ENCODE measurements around the gene NKX1-1.

The NKX1-1 gene

DNA sequence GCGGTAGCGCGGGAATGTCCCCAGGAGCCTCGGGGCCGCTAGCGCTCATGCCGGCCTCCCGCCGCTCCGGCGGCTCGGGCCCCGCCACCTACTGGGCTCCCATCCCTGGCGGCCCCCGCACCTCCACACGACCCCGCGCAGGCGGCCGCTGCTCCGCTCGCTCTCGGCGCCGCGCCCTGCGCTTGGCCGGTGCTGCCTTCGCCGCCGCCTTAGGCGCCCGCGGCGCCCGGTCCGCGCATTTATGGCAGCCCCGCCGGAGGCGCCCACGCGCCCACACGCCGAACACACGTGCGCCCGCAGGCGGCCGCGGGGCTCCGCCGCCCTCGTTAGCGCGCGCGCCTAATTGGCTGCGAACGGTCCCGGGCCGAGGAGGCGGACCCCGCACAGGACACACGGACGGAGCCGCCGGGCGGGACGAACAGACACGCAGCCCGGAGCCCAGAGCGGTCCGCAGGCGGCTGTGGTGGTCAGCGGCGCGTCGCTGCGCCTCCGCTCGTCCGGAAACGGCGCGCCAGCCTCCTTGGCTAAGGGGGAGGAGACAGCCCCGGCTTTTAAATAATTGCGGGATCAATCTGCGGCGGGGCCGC is at the start of gene NKX1-1:
TSS of gene NKX1-1 (minus strand) at position 49 of the 587 bp plus-strand sequence. CDS start at position 49, 0 bp downstream.
- H3K4me3 ChIP-seq (ENCODE audit: low read depth, low read length) = no peak within 1 kb of the TSS
- DNase-seq (ENCODE audit: low read depth) = no peak
- TF ChIP-seq, protein P1, sequence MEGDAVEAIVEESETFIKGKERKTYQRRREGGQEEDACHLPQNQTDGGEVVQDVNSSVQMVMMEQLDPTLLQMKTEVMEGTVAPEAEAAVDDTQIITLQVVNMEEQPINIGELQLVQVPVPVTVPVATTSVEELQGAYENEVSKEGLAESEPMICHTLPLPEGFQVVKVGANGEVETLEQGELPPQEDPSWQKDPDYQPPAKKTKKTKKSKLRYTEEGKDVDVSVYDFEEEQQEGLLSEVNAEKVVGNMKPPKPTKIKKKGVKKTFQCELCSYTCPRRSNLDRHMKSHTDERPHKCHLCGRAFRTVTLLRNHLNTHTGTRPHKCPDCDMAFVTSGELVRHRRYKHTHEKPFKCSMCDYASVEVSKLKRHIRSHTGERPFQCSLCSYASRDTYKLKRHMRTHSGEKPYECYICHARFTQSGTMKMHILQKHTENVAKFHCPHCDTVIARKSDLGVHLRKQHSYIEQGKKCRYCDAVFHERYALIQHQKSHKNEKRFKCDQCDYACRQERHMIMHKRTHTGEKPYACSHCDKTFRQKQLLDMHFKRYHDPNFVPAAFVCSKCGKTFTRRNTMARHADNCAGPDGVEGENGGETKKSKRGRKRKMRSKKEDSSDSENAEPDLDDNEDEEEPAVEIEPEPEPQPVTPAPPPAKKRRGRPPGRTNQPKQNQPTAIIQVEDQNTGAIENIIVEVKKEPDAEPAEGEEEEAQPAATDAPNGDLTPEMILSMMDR (IDR thresholded peaks at IDR 0.05; ENCODE audit: low read depth, low read length, missing control alignments) = no peak
- in situ Hi-C loops (cut with HindIII; ENCODE audit: low sequenced_read_pairs) = no loop called here

DNA sequence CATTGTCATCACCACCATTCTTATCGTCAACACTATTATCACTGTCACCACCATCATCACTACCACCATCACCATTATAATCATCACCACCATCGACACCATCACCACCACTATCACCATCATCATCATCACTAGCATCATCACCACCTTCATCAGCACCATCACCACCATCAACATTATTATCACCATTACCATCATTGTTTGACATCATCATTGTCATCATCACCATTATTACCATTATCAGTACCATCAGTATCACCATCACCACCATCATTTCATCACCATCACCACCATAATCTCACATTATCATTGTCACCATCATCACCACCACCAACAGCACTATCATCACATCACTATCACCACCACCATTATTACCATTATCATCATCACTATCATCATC is 47.5 kb upstream of the NKX1-1 start:
- in situ Hi-C loops (cut with HindIII; ENCODE audit: low sequenced_read_pairs) = no loop called here
- TF ChIP-seq, protein P1 (IDR thresholded peaks at IDR 0.05; ENCODE audit: low read depth, low read length, missing control alignments) = no peak
- DNase-seq (ENCODE audit: low read depth) = no peak
- H3K4me3 ChIP-seq (ENCODE audit: low read depth, low read length) = no peak overlapping the region

DNA sequence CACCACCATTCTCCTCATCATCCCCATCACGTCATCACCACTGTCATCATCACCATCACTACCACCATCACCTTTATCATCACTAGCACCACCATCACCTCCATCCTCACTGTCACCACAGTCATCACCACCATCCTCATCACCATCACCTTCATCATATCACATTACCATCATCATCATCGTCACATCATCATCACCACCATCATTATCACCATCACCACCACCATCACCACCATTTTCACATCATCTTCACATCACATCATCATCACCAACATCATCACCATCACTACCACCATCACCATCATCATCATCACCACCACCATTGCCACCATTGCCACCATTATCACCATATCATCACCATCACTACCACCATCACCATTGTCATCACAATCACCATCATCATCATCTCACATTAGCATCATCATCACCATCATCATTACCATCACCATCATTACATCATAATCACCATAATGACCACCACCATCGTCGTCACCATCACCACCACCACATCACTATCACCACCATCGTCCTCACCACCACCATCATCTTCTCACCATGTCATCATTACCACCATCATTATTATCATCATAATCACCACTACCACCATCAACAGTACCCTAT is 46.3 kb upstream of the NKX1-1 start:
- DNase-seq (ENCODE audit: low read depth) = no peak
- in situ Hi-C loops (cut with HindIII; ENCODE audit: low sequenced_read_pairs) = no loop called here
- TF ChIP-seq, protein P1 (IDR thresholded peaks at IDR 0.05; ENCODE audit: low read depth, low read length, missing control alignments) = no peak
- H3K4me3 ChIP-seq (ENCODE audit: low read depth, low read length) = no peak overlapping the region

DNA sequence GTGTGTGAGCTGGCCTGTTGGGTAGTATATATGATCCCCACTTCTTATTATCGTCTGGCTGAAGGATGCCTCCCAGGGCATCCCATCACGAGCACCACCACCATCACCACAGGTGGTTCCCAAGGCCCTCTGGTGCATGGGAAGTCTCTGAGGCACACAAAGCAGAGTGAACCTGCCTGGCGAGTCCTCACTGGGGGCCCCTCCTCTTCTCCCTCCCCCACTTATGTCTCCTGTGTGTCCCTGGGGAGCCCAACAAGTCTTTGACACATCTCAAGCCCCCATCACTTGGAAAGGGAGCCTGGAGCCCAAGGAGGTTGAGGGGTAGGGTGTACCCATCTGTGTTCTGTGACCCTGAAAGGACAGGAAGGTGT is 45.5 kb upstream of the NKX1-1 start:
- no peak for DNase-seq (ENCODE audit: low read depth)
- TF ChIP-seq, protein P1 (IDR thresholded peaks at IDR 0.05; ENCODE audit: low read depth, low read length, missing control alignments) = no peak
- in situ Hi-C loops (cut with HindIII; ENCODE audit: low sequenced_read_pairs) = no loop called here
- no peak overlapping the region for H3K4me3 ChIP-seq (ENCODE audit: low read depth, low read length)

DNA sequence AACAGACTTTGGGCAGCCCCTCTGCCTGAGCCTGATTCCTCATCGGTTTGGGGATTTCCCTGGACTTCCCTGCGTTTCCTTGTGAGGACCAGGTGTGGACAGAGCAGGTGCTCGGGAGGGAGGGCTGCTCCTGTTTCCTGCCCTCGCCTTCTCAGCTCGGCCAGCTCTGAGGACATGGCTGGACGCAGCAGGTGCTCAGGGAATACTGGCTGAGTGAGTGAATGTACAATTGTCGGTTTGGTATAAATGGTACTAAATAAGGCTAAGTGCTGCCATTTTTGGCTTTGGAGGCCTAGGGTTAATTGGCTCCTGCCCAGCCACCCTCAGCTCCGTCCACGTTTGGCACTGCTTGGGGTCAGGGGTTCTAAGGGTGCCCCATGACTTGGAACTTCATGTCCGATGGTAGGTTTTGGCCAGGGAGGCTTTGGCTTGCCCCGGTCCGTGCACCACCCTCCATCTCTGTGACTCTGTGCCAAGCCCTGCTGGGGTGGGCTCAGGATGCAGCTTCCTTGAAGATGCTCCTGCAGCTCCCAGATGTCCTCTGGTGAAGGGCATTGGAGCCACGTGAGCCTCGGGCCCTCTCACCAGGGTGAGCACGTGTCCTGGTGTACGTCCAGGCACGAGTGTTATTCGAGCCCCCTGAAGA is 45.0 kb upstream of the NKX1-1 start:
- in situ Hi-C loops (cut with HindIII; ENCODE audit: low sequenced_read_pairs) = no loop called here
- no peak for DNase-seq (ENCODE audit: low read depth)
- no peak overlapping the region for H3K4me3 ChIP-seq (ENCODE audit: low read depth, low read length)
- TF ChIP-seq, protein P1 (IDR thresholded peaks at IDR 0.05; ENCODE audit: low read depth, low read length, missing control alignments) = no peak

DNA sequence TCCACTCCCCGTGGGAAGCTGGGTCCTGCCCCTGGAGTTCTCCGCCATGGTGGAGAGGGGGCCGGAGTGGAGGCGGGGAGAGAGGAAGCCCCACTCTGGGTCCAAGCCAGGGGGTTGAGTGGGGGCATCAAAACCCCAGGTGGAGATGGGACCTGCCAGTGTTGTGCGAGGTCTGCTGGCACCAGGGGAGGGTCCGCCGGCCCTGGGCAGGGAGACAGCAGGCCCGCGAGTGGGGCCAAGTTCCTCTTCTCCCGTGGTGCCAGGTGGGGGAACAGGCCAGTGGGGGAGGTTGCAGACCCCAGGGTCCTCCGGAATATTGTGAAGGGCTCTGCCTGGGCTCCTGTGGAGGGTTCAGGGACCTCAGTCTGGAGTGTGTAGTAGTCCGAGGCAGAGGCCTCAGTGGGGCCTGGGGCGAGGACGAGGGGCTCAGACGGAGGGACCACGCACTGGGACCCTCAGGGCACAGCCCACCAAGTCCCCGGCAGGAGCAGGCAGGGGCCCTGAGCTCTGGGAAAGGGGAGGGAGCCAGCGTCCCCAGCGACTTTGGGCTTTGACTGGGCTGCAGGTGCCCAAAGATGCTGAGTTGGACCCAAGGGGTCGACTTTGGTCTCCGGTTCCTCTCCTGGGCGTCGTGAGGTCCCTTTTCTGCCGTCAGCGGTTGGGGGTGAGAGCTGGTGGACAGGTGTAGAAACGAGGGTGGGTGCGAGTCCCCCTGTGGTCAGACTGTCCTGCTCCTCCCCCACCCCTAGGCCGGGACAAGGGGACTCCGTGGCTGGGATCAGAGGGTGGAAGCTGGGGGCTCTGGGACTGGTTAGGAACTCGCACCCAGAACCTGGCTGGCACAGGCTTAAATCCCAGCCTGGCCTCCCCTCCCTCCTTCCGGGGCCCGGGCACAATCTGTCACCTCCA is 43.8 kb upstream of the NKX1-1 start:
- no peak overlapping the region for H3K4me3 ChIP-seq (ENCODE audit: low read depth, low read length)
- in situ Hi-C loops (cut with HindIII; ENCODE audit: low sequenced_read_pairs) = no loop called here
- DNase-seq (ENCODE audit: low read depth) = no peak
- TF ChIP-seq, protein P1 (IDR thresholded peaks at IDR 0.05; ENCODE audit: low read depth, low read length, missing control alignments) = no peak
